Measurements from ENCODE around the gene SALL3.

GRCh38 chr18:78945628-78946027, 34.0 kb upstream of the SALL3 start:
- no peak for TF ChIP-seq POLR2AphosphoS5 (IDR thresholded peaks at IDR 0.05; ENCODE audit: low read depth, low read length)
- no peak for TF ChIP-seq POLR2A (IDR thresholded peaks at IDR 0.05; ENCODE audit: low read depth, low read length)

All from GM12892 (cell line).